SHP77 treated with DMSO at 0.1 percent for 48 hours (cell line): Measurements from ENCODE around the gene LINGO1.

ENCODE experiments used
- DNase-seq: peaks from one replicate; lab custom pipeline; 2025; lab: John Stamatoyannopoulos, UW

LINGO1 gene

GRCh38 chr15:77617476-77618230, 15.1 kb downstream of the LINGO1 start:
- no peak for DNase-seq

- DNase-seq, result no peak
These were observed 16.6 kb downstream of the LINGO1 start for GRCh38 chr15:77616072-77616471.

GRCh38 chr15:77615472-77615871, 17.2 kb downstream of the LINGO1 start:
- DNase-seq, result no peak

- no peak for DNase-seq
These were observed 18.4 kb downstream of the LINGO1 start for GRCh38 chr15:77614251-77614806.

DNA sequence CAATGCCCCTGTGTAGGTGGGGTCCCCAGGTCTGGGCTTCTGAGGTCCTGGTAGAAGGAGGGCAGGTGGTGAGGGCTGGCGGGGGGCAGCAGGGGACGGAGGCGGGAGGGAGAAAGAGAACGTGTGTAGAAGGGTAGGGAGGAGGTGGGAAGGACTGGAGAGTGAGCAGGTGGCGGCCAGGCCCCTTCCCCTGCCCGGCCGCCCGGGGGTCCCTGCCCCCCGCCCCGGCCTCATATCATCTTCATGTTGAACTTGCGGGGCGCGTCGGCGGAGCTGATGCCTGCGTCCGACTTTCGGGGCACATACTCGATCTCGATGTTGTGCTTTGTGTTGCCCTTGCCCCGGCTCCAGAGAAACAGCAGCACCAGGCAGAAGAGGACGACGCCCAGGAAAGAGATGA, 18.9 kb downstream of the LINGO1 start:
- DNase-seq, result no peak

- no peak for DNase-seq
These were observed 19.6 kb downstream of the LINGO1 start for GRCh38 chr15:77612958-77613601.

DNA sequence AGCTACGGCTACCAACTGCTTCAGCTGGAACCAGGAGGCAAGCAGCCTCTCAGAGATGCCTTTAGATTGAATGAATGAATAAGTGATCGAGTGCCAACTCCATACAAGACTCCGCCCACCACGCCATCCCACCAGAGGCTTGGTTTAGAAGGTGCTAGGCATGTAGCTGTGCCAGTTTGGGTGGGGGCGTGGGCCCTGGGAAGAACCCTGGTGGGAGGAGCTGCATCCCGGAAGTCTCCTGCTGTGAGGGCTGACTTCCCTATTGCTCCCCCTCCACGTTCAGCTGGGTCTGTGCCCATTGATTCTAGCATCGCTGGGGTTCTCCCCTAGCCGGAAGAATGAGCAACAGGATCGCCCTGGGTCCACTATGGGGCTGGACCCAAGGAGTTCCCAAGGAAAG, 20.9 kb downstream of the LINGO1 start:
- DNase-seq, result no peak

DNA sequence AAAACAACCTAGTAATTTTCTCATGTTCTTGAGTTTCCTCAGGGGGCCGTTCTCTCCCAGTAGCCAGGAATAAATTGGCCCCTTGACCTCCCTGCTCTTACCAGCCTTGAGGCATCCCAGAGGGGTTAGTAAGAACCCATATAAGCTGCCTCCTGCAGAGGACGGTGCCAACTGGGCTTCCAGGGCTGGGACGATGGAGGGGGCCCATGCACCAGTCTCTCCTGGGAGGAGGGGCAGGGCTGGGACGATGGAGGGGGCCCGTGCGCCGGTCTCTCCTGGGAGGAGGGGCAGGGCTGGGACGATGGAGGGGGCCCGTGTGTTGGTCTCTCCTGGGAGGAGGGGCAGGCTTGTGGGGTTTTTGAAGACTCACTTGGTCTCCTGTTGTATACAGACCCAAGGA, 22.0 kb downstream of the LINGO1 start:
- DNase-seq, result no peak

DNA sequence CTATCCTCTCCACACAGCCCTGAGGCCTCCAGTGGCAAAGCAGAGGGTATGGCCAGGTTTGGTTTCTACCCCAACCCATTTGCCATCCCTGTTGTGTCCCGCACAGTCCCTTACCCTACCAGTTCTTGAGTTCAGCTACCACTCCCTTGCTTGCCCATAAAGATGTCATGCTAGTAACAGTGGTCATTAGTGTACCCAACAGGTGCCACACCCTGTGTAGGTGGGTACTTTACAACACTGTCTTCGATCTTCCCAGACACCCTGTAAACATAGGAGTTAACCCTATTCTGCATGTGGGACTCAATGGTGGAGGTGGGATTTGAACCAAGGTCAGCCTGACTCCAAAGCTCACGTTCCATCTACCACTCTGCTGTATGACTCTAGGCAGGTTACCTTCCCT, 23.2 kb downstream of the LINGO1 start:
- DNase-seq, result no peak

DNA sequence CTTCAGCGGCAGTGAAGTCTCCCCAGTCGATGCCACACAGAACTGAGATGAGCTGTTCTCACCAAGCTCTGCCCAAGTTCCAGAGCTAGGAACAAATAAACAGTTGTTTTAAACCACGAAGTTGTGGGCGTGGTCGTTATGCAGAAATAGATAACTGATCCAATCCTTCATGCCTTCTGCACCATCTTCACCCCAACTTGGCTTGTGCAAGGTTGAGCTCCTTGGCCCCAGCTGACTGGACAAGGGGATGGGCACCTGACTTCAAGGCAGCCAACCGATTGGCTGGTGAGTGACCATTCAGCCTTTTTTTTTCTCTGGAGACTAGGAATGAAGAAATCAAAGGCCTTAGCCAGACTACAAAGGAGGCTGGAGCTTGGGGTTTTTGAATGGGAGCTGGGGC, 23.9 kb downstream of the LINGO1 start:
- no peak for DNase-seq

GRCh38 chr15:77607894-77608261, 24.8 kb downstream of the LINGO1 start:
- DNase-seq, result peak; percentile 43

DNA sequence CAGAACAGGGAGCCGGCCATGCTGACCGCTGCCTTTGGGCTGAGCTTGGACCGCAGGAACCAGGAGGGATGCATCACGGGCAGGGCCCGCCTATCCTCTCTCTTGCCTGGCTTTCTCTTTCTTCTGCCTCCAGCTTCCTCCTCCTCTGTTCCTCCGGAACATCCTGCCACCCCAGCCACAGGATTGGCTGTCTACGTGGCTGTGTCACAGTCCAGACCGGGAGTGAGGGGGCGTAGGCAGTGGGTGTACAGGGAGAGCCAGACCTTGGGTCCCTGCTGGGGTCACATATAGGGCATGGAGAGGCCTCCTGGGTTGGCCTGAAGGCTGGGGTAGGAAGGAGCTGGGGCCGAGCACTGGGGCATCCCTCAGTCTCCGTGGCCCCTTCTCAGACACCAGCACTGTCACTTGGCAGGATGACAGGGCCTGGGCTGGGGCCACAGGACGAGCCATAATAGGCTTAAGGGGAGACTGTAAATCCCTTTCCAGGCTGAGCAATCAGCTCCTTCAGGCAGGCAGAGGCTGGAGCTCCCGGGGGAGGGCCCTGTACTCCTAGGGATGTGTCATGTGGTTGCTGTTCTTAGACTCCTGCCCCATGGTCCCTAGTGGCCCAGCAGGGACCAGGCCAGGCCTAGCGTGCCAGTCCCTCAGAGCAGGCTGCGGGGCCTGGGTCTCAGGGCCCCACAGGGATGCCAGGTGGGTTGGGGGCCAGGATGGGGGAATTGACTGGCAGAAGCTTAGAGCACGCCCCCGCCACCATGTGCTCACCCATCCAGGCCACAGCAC, 25.4 kb downstream of the LINGO1 start:
- no peak for DNase-seq

- peak; percentile 63 for DNase-seq
These were observed 26.3 kb downstream of the LINGO1 start for GRCh38 chr15:77606142-77607034.

DNA sequence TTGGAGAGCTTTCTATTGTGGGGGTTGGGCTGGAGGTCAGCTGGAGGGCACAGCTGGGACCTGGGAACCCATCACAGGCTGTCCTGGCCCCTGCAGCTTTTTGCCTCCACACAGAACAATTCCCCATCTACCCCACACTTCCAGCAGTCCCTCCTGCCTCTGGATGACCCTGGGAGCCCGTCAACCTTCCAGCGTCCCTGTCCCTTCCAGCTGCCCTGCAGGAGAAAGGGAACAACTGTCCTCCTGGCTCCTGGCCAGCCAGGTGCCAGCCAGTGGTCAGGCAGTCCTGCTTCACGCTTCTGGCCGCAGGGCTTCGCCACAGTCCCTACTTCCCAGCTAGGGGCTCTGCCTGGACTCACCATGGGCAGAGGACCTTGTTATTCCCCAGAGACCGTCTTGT, 27.2 kb downstream of the LINGO1 start:
- peak; percentile 35 for DNase-seq

DNA sequence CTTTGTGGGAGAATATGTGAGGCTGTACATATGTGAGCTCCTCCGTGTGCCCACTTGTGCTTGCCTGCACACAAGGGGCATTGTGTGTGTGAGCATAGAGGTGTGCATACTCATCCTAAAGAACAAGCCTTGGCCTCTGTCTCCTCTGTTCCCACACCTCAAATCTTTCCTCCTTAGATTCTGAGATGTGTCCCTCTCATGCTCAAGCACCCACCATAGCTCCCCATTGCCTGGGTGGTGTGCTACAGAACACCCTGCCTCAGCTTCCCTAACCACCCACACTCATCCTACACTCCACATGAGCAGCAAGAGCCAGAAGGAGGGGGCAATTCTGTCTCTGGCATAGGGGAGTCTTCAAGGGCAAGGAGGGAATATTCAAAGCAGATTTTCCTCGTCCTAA, 27.7 kb downstream of the LINGO1 start:
- DNase-seq, result no peak

- peak; percentile 68 for DNase-seq
These were observed 28.9 kb downstream of the LINGO1 start for GRCh38 chr15:77603611-77604336.

- DNase-seq, result no peak
These were observed 29.9 kb downstream of the LINGO1 start for GRCh38 chr15:77602800-77603199.

DNA sequence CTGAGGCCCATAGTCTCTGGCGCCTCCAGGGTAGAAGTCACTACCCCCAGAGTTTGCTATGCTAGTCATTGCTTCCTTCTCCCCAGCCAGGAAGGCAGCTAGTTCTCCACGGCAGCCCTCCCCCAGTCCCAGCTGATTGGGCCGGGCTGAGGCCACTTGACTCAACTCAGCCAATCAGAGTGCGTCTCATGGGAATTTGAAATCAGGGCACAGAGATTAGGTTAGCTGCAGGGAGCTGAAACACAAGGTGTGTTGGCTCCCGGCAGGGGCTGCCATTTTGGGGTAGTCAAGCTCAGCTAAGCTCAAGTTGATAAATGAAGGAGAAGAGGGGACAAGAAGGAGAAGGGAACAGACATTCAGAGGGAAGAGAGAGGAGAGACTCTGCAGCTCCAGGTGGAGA, 32.8 kb downstream of the LINGO1 start:
- DNase-seq, result peak; percentile 85

GRCh38 chr15:77599357-77599756, 33.4 kb downstream of the LINGO1 start:
- no peak for DNase-seq

- DNase-seq, result no peak
These were observed 34.1 kb downstream of the LINGO1 start for GRCh38 chr15:77598644-77599043.
